ENCODE measurements around the gene ANXA2. TPM values are rescaled to one million over a fixed set of nuclear protein-coding genes. Genes with fewer than 3 reads are reported as not detected.
A peak's percentile ranks its signal among the peaks of the same experiment; 100 is the strongest.

Gene ANXA2
- total RNA-seq, 4 donors from 2014 or later: 487 to 718 (median 620) TPM

DNA sequence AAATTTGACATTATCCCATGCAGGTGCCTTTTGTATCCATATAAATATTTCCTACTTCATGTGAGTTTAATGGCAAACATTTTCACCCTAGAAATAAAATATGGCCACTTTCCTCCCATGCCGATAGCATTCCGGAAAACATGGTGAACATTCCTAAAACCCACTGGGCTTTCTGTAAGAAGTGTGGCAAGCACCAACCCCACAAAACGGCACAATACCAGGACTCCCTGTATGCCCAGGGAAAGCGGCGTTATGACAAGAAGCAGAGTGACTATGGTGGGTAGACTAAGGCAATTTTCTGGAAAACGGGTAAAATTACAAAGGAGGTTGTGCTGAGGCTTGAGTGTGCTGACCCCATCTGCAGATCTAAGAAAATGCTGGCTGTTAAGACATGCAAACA lies 7.6 kb downstream of the ANXA2 start:
- in situ Hi-C loops (cut with MboI; ENCODE audit: low pct_ligation_motif_present in 1 of 4, low pct_unique_long_range_greater_than_20kb in 1 of 4, low sequenced_read_pairs in 3 of 4): no loop called here
- intact Hi-C loops (cut with DNase I; ENCODE audit: low total_unique reads): no loop called here
- H3K4me3 ChIP-seq: no peak overlapping the region
- H3K4me1 ChIP-seq: peaks cover 58 to 75% (median 67%) of the 10 kb centered on the region in 4 donors
- H3K27ac ChIP-seq: peak overlapping the region; percentile 97 to 99 (median 98)
- no peaks in the 10 kb centered on the region for H3K27me3 ChIP-seq
- H3K36me3 ChIP-seq: no peaks in the 10 kb centered on the region
- 86 to 91% methylated on average over 5 to 6 of the region's 6 CpGs for WGBS, 2 donors (ENCODE audit: low coverage in 1 of 2)
- H3K9me3 ChIP-seq: no peaks in the 10 kb centered on the region
- TF ChIP-seq EP300 (IDR thresholded peaks at IDR 0.05; ENCODE audit: low read depth): no peak
- TF ChIP-seq, protein P1, sequence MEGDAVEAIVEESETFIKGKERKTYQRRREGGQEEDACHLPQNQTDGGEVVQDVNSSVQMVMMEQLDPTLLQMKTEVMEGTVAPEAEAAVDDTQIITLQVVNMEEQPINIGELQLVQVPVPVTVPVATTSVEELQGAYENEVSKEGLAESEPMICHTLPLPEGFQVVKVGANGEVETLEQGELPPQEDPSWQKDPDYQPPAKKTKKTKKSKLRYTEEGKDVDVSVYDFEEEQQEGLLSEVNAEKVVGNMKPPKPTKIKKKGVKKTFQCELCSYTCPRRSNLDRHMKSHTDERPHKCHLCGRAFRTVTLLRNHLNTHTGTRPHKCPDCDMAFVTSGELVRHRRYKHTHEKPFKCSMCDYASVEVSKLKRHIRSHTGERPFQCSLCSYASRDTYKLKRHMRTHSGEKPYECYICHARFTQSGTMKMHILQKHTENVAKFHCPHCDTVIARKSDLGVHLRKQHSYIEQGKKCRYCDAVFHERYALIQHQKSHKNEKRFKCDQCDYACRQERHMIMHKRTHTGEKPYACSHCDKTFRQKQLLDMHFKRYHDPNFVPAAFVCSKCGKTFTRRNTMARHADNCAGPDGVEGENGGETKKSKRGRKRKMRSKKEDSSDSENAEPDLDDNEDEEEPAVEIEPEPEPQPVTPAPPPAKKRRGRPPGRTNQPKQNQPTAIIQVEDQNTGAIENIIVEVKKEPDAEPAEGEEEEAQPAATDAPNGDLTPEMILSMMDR (IDR thresholded peaks at IDR 0.05): no peak
- no peak for TF ChIP-seq POLR2AphosphoS5 (IDR thresholded peaks at IDR 0.05)
- no peak for TF ChIP-seq POLR2A (IDR thresholded peaks at IDR 0.05)
- no peak for DNase-seq

DNA sequence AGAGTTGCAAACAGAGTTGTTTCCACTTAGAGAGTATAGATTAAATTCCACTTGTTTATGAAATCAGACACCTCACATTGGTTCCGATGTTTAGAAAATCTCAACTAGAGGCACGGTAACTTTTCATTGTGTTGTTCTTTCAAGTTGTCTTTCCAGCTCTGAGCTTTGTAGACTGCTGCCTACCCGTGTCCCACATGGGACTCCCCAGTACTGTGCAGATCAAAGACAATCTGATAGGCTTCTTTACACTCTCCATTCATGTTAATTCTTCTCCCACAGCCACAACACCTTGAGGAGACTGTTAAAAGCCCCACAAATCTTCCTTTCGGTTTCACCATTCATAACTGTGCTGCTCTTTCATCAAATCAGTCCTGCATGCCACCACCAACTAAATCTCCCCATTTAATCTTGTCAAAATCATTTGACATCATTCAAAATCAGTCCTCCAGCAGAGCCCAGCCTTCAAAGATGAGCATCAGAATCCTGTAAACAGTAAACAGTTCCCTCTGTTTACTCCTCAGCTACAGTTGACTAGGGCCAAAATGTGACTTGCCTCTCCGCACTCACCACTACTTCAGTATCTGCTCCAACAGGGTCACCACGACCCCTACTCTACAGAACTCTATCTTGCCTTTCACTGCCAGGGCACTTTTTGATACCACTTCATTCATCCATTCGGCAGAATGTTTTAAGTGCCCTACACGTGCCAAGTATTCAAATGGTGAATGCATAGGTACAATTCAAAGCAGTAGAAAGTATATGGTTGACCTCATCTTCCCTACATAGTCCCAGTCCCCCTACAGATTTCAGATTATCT lies 8.3 kb downstream of the ANXA2 start:
- TF ChIP-seq POLR2A (IDR thresholded peaks at IDR 0.05): no peak
- TF ChIP-seq POLR2AphosphoS5 (IDR thresholded peaks at IDR 0.05): no peak
- TF ChIP-seq EP300 (IDR thresholded peaks at IDR 0.05; ENCODE audit: low read depth): no peak
- TF ChIP-seq, protein P1 (IDR thresholded peaks at IDR 0.05): no peak
- H3K4me1 ChIP-seq: peaks cover 51 to 68% (median 59%) of the 10 kb centered on the region in 4 donors
- in situ Hi-C loops (cut with MboI; ENCODE audit: low pct_ligation_motif_present in 1 of 4, low pct_unique_long_range_greater_than_20kb in 1 of 4, low sequenced_read_pairs in 3 of 4): no loop called here
- peaks cover 0 to 3% (median 0%) of the 10 kb centered on the region in 4 donors for H3K36me3 ChIP-seq
- no peaks in the 10 kb centered on the region for H3K27me3 ChIP-seq
- intact Hi-C loops (cut with DNase I; ENCODE audit: low total_unique reads): no loop called here
- peak overlapping the region in 1 of 4 donors; percentile 3 for H3K4me3 ChIP-seq
- DNase-seq: no peak
- no peaks in the 10 kb centered on the region for H3K9me3 ChIP-seq
- WGBS, 2 donors (ENCODE audit: low coverage in 1 of 2): 43 to 47% methylated on average over 8 of the region's 8 CpGs
- H3K27ac ChIP-seq: peak overlapping the region; percentile 9 to 99 (median 98)

DNA sequence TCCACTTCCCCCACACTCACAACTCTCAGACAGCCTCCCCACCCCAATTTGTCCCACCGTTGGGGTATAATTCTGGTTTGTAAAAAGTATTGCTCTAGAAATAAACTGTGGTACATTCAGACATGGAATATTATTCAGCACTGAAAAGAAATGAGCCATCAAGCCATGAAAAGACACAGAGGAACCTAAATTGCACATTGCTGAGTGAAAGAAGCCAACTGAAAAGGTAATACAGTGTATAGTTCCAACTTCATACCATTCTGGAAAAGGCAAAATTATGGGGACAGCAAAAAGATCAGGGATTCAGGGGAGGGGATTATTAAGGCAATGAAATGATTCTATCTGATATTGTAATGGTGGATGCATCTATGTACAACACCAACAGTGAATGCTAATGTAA lies 10.5 kb downstream of the ANXA2 start:
- in situ Hi-C loops (cut with MboI; ENCODE audit: low pct_ligation_motif_present in 1 of 4, low pct_unique_long_range_greater_than_20kb in 1 of 4, low sequenced_read_pairs in 3 of 4): no loop called here
- Histone ChIP-seq H3K9me3 (no peaks in the 10 kb centered on the region), H3K4me1 (peaks cover 35 to 46% (median 38%) of the 10 kb centered on the region in 4 donors), H3K4me3 (no peak overlapping the region), H3K27me3 (no peaks in the 10 kb centered on the region), H3K36me3 (peaks cover 0 to 3% (median 0%) of the 10 kb centered on the region in 4 donors), H3K27ac (no peak overlapping the region)
- TF ChIP-seq POLR2AphosphoS5 (IDR thresholded peaks at IDR 0.05): no peak
- TF ChIP-seq POLR2A (IDR thresholded peaks at IDR 0.05): no peak
- TF ChIP-seq EP300 (IDR thresholded peaks at IDR 0.05; ENCODE audit: low read depth): no peak
- TF ChIP-seq, protein P1 (IDR thresholded peaks at IDR 0.05): no peak
- intact Hi-C loops (cut with DNase I; ENCODE audit: low total_unique reads): no loop called here
- DNase-seq: no peak
- 92 to 100% methylated on average over 1 of the region's 1 CpG for WGBS, 2 donors (ENCODE audit: low coverage in 1 of 2)

DNA sequence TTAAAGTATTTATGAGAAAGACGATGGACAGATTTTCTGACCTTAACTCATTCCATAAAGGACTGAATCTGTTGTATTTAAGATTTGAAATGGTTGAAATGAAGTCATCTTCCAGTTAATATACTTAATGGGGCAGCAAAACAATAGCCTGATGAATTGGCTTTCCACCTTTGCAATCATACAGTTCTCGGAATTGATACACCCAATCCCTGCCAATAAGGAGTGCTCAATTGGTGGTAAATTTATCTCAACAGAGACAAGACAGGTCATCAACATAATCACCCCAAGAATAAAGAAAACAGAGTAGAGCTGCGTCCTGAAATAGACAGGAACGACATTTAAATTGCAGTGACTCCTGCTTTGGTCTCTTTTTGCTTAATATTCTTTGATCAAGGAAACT lies 11.2 kb downstream of the ANXA2 start:
- no peak for TF ChIP-seq POLR2AphosphoS5 (IDR thresholded peaks at IDR 0.05)
- TF ChIP-seq POLR2A (IDR thresholded peaks at IDR 0.05): no peak
- TF ChIP-seq, protein P1 (IDR thresholded peaks at IDR 0.05): no peak
- no peak for TF ChIP-seq EP300 (IDR thresholded peaks at IDR 0.05; ENCODE audit: low read depth)
- DNase-seq: no peak
- no peak overlapping the region for H3K4me3 ChIP-seq
- H3K9me3 ChIP-seq: no peaks in the 10 kb centered on the region
- H3K4me1 ChIP-seq: peaks cover 28 to 39% (median 33%) of the 10 kb centered on the region in 4 donors
- intact Hi-C loops (cut with DNase I; ENCODE audit: low total_unique reads): no loop called here
- H3K27me3 ChIP-seq: no peaks in the 10 kb centered on the region
- H3K36me3 ChIP-seq: peaks cover 0 to 3% (median 0%) of the 10 kb centered on the region in 4 donors
- in situ Hi-C loops (cut with MboI; ENCODE audit: low pct_ligation_motif_present in 1 of 4, low pct_unique_long_range_greater_than_20kb in 1 of 4, low sequenced_read_pairs in 3 of 4): no loop called here
- WGBS, 2 donors (ENCODE audit: low coverage in 1 of 2): 87 to 90% methylated on average over 4 of the region's 4 CpGs
- H3K27ac ChIP-seq: no peak overlapping the region

Measured in transverse colon (tissue), 4 donors.